ENCODE data around the gene PARD3. TPM values are rescaled to one million over a fixed set of nuclear protein-coding genes. Genes with fewer than 3 reads are reported as not detected.

Gene PARD3
- total RNA-seq, 2 donors from 2014 or later: 59.6 to 74.6 TPM

GRCh38 chr10:34080485-34081346, 734.4 kb downstream of the PARD3 start:
- Histone ChIP-seq H3K27me3 (ENCODE audit: control insufficient read depth, insufficient read depth, low read length, poor library complexity, severe bottlenecking) (no peaks in the 10 kb centered on the region), H3K9me3 (ENCODE audit: control insufficient read depth, low read length) (peaks cover 18% of the 10 kb centered on the region), H3K4me1 (ENCODE audit: control insufficient read depth, insufficient read depth, low read length) (no peaks in the 10 kb centered on the region), H3K27ac (ENCODE audit: low read depth, low read length) (no peak overlapping the region), H3K36me3 (ENCODE audit: control insufficient read depth, insufficient read depth, low read length) (no peaks in the 10 kb centered on the region), H3K4me3 (ENCODE audit: low read length) (no peak overlapping the region), H3K9ac (ENCODE audit: extremely low read depth, low read length, poor library complexity, severe bottlenecking) (no peak overlapping the region)
- H3K9me3 Mint-ChIP-seq: peaks cover 9% of the 10 kb centered on the region
- 94 to 99% methylated on average over 16 of the region's 16 CpGs for WGBS, 2 experiments (ENCODE audit: insufficient coverage in 1 of 2, insufficient read length in 1 of 2)
- peaks cover 3% of the 10 kb centered on the region for H3K27me3 Mint-ChIP-seq (ENCODE audit: insufficient read depth)
- DNase-seq: no peak
- H3K27ac Mint-ChIP-seq: no peak overlapping the region
- no peaks in the 10 kb centered on the region for H3K4me1 Mint-ChIP-seq
- no peak for TF ChIP-seq CTCF (conservative IDR thresholded peaks at IDR 0.05)
- H3K4me3 Mint-ChIP-seq: no peak overlapping the region
- no peaks in the 10 kb centered on the region for H3K36me3 Mint-ChIP-seq (ENCODE audit: low read depth)

DNA sequence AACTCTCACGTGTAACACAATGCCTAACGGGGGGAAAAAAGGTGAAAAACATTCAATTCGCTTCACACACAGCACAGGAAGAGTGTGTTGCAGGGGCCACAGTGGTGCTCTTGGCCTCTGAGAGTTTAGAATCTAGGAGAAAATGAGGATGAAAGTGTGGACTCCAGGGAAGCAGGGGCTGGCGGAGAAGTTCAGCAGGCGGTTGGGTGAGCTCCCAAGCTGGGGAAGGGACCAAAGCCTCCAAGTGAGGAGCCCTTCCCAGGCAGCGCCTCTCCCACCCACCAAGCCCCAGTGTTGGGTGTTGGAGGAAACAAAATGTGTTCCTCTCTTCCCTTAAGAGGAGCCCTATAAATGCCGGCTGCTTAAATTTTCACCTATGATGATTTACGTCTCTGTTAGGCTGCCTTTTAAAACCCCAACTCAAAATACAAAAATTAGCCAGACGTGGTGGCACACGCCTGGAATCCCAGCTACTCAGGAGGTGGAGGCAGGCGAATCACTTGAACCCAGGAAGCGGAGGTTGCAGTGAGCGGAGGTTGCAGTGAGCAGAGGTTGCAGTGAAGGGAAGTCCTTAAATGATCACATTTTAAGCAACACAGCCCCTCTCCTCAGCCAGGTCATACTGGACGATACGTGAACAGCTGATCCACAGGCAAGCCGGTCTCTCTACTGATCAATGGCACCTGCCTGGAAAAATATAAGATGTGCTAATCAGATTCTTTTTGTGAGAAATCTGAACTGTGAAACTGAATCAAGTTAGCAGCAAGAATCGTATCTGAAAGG, 735.2 kb downstream of the PARD3 start:
- no peak overlapping the region for H3K27ac ChIP-seq (ENCODE audit: low read depth, low read length)
- DNase-seq: no peak
- no peak for TF ChIP-seq CTCF (conservative IDR thresholded peaks at IDR 0.05)
- Mint-ChIP-seq H3K27ac (no peak overlapping the region), H3K9me3 (peaks cover 9% of the 10 kb centered on the region), H3K27me3 (ENCODE audit: insufficient read depth) (peaks cover 3% of the 10 kb centered on the region), H3K4me3 (no peak overlapping the region), H3K4me1 (no peaks in the 10 kb centered on the region), H3K36me3 (ENCODE audit: low read depth) (no peaks in the 10 kb centered on the region)
- no peaks in the 10 kb centered on the region for H3K27me3 ChIP-seq (ENCODE audit: control insufficient read depth, insufficient read depth, low read length, poor library complexity, severe bottlenecking)
- H3K36me3 ChIP-seq (ENCODE audit: control insufficient read depth, insufficient read depth, low read length): no peaks in the 10 kb centered on the region
- H3K9ac ChIP-seq (ENCODE audit: extremely low read depth, low read length, poor library complexity, severe bottlenecking): no peak overlapping the region
- H3K4me3 ChIP-seq (ENCODE audit: low read length): no peak overlapping the region
- 91 to 92% methylated on average over 13 to 16 of the region's 17 CpGs for WGBS, 2 experiments (ENCODE audit: insufficient coverage in 1 of 2, insufficient read length in 1 of 2)
- H3K4me1 ChIP-seq (ENCODE audit: control insufficient read depth, insufficient read depth, low read length): no peaks in the 10 kb centered on the region
- H3K9me3 ChIP-seq (ENCODE audit: control insufficient read depth, low read length): peaks cover 18% of the 10 kb centered on the region

GRCh38 chr10:34078745-34079470, 736.2 kb downstream of the PARD3 start:
- H3K36me3 Mint-ChIP-seq (ENCODE audit: low read depth): no peaks in the 10 kb centered on the region
- WGBS, 2 experiments (ENCODE audit: insufficient coverage in 1 of 2, insufficient read length in 1 of 2): 92 to 94% methylated on average over 18 to 22 of the region's 22 CpGs
- H3K27ac ChIP-seq (ENCODE audit: low read depth, low read length): no peak overlapping the region
- no peak for DNase-seq
- no peaks in the 10 kb centered on the region for H3K4me1 ChIP-seq (ENCODE audit: control insufficient read depth, insufficient read depth, low read length)
- H3K4me1 Mint-ChIP-seq: no peaks in the 10 kb centered on the region
- no peak overlapping the region for H3K27ac Mint-ChIP-seq
- no peak overlapping the region for H3K4me3 ChIP-seq (ENCODE audit: low read length)
- no peak for TF ChIP-seq CTCF (conservative IDR thresholded peaks at IDR 0.05)
- H3K9me3 ChIP-seq (ENCODE audit: control insufficient read depth, low read length): peaks cover 18% of the 10 kb centered on the region
- H3K9ac ChIP-seq (ENCODE audit: extremely low read depth, low read length, poor library complexity, severe bottlenecking): no peak overlapping the region
- peaks cover 3% of the 10 kb centered on the region for H3K27me3 Mint-ChIP-seq (ENCODE audit: insufficient read depth)
- no peaks in the 10 kb centered on the region for H3K27me3 ChIP-seq (ENCODE audit: control insufficient read depth, insufficient read depth, low read length, poor library complexity, severe bottlenecking)
- H3K4me3 Mint-ChIP-seq: no peak overlapping the region
- peaks cover 9% of the 10 kb centered on the region for H3K9me3 Mint-ChIP-seq
- H3K36me3 ChIP-seq (ENCODE audit: control insufficient read depth, insufficient read depth, low read length): no peaks in the 10 kb centered on the region

Measured in endodermal cell (in vitro differentiated cells).